ENCODE measurements around the gene SMIM12. TPM values are rescaled to one million over a fixed set of nuclear protein-coding genes. Genes with fewer than 3 reads are reported as not detected.

The SMIM12 gene
- total RNA-seq, 3 donors from 2014 or later = 25.0 to 36.7 (median 29.6) TPM

GRCh38 chr1:34851431-34852105 lies 8.0 kb downstream of the SMIM12 start:
- Histone ChIP-seq H3K27me3 (no peaks in the 10 kb centered on the region), H3K9me3 (no peaks in the 10 kb centered on the region), H3K27ac (peak overlapping the region in 1 of 2 donors; percentile 71), H3K4me1 (no peaks in the 10 kb centered on the region), H3K4me3 (peak overlapping the region in 1 of 3 donors; percentile 16), H3K36me3 (no peaks in the 10 kb centered on the region)
- intact Hi-C loops (cut with DNase I; ENCODE audit: low total_unique reads) = loop anchor here (1.0 to 10.0 kb wide), 2 partner anchors 34 to 57 kb away; partner anchors contain the start of gene GJA4
- DNase-seq (ENCODE audit: low spot score in 2 of 2) = peak in 1 of 2 donors; percentile 73
- TF ChIP-seq POLR2AphosphoS5 (IDR thresholded peaks at IDR 0.05) (no peak), CTCF (IDR thresholded peaks at IDR 0.05) (no peak), POLR2A (IDR thresholded peaks at IDR 0.05) (no peak)

GRCh38 chr1:34850382-34850781 lies 9.2 kb downstream of the SMIM12 start:
- TF ChIP-seq POLR2AphosphoS5 (IDR thresholded peaks at IDR 0.05) = no peak
- Histone ChIP-seq H3K4me3 (no peak overlapping the region), H3K36me3 (no peaks in the 10 kb centered on the region), H3K27me3 (no peaks in the 10 kb centered on the region), H3K27ac (no peak overlapping the region), H3K4me1 (no peaks in the 10 kb centered on the region), H3K9me3 (no peaks in the 10 kb centered on the region)
- intact Hi-C loops (cut with DNase I; ENCODE audit: low total_unique reads) = loop anchor here (10.0 kb wide), 1 partner anchor 56 kb away; the partner anchor contains the start of gene GJA4
- no peak for DNase-seq (ENCODE audit: low spot score in 2 of 2)

- Histone ChIP-seq H3K27me3 (no peaks in the 10 kb centered on the region), H3K36me3 (no peaks in the 10 kb centered on the region), H3K27ac (no peak overlapping the region), H3K4me1 (no peaks in the 10 kb centered on the region), H3K9me3 (no peaks in the 10 kb centered on the region), H3K4me3 (no peak overlapping the region)
- no peak for TF ChIP-seq CTCF (IDR thresholded peaks at IDR 0.05)
- no peak for TF ChIP-seq POLR2AphosphoS5 (IDR thresholded peaks at IDR 0.05)
- TF ChIP-seq POLR2A (IDR thresholded peaks at IDR 0.05) = no peak
- intact Hi-C loops (cut with DNase I; ENCODE audit: low total_unique reads) = no loop called here
- no peak for DNase-seq (ENCODE audit: low spot score in 2 of 2)
These were observed 12.5 kb downstream of the SMIM12 start for GRCh38 chr1:34847094-34847493.

- no peaks in the 10 kb centered on the region for H3K36me3 ChIP-seq
- intact Hi-C loops (cut with DNase I; ENCODE audit: low total_unique reads) = no loop called here
- no peaks in the 10 kb centered on the region for H3K4me1 ChIP-seq
- no peaks in the 10 kb centered on the region for H3K9me3 ChIP-seq
- no peak for TF ChIP-seq POLR2A (IDR thresholded peaks at IDR 0.05)
- no peak for TF ChIP-seq CTCF (IDR thresholded peaks at IDR 0.05)
- TF ChIP-seq POLR2AphosphoS5 (IDR thresholded peaks at IDR 0.05) = no peak
- no peaks in the 10 kb centered on the region for H3K27me3 ChIP-seq
- H3K4me3 ChIP-seq = no peak overlapping the region
- no peak overlapping the region for H3K27ac ChIP-seq
- no peak for DNase-seq (ENCODE audit: low spot score in 2 of 2)
These were observed 13.3 kb downstream of the SMIM12 start for GRCh38 chr1:34846265-34846664.

GRCh38 chr1:34845131-34845901 lies 14.2 kb downstream of the SMIM12 start:
- H3K27ac ChIP-seq = peak overlapping the region in 1 of 2 donors; percentile 50
- H3K36me3 ChIP-seq = no peaks in the 10 kb centered on the region
- no peaks in the 10 kb centered on the region for H3K27me3 ChIP-seq
- no peak for TF ChIP-seq POLR2AphosphoS5 (IDR thresholded peaks at IDR 0.05)
- no peak for TF ChIP-seq CTCF (IDR thresholded peaks at IDR 0.05)
- no peak for TF ChIP-seq POLR2A (IDR thresholded peaks at IDR 0.05)
- no peak overlapping the region for H3K4me3 ChIP-seq
- no peak for DNase-seq (ENCODE audit: low spot score in 2 of 2)
- no peaks in the 10 kb centered on the region for H3K4me1 ChIP-seq
- intact Hi-C loops (cut with DNase I; ENCODE audit: low total_unique reads) = no loop called here
- no peaks in the 10 kb centered on the region for H3K9me3 ChIP-seq
